ENCODE data around the gene PRDM2.

PRDM2 gene

GRCh38 chr1:13830616-13831280 lies 130.8 kb downstream of the PRDM2 start:
- Histone ChIP-seq H3K14ac (ENCODE audit: low read length) (no peak overlapping the region), H3K27me3 (ENCODE audit: insufficient read depth, low read length) (no peaks in the 10 kb centered on the region), H3K79me2 (ENCODE audit: control insufficient read depth, insufficient read depth, low read length, poor library complexity) (no peaks in the 10 kb centered on the region), H4K12ac (ENCODE audit: low read depth, low read length) (no peak overlapping the region), H2AK5ac (ENCODE audit: low read length) (no peak overlapping the region), H3K4ac (ENCODE audit: low read depth, low read length) (no peak overlapping the region), H4K8ac (ENCODE audit: low read depth, low read length) (no peak overlapping the region), H3K23ac (ENCODE audit: low read length) (no peak overlapping the region), H3K9me3 (ENCODE audit: insufficient read depth, low read depth, low read length) (peaks cover 4% of the 10 kb centered on the region), H3K4me2 (ENCODE audit: low read length) (no peak overlapping the region), H2BK120ac (ENCODE audit: insufficient read depth, low read length, poor library complexity) (no peak overlapping the region), H3K27ac (ENCODE audit: low read depth, low read length) (no peak overlapping the region), H3K9ac (ENCODE audit: low read length) (no peak overlapping the region), H2BK12ac (ENCODE audit: low read length) (no peak overlapping the region), H2BK5ac (ENCODE audit: low read depth, low read length, poor library complexity) (no peak overlapping the region), H4K91ac (ENCODE audit: low read depth, low read length) (no peak overlapping the region), H3K18ac (ENCODE audit: low read length) (no peak overlapping the region), H3K36me3 (ENCODE audit: control insufficient read depth in 1 of 2, insufficient read depth in 2 of 2, low read length in 2 of 2) (no peaks in the 10 kb centered on the region), H3K4me3 (ENCODE audit: low read depth, low read length) (no peak overlapping the region), H3K79me1 (ENCODE audit: low read length) (no peaks in the 10 kb centered on the region), H3K4me1 (ENCODE audit: control insufficient read depth in 1 of 2, insufficient read depth in 2 of 2, low read length in 2 of 2) (peaks cover 0 to 3% of the 10 kb centered on the region in 2 experiments), H2AFZ (ENCODE audit: insufficient read depth, low read length, poor library complexity) (no peak overlapping the region)
- no peak for DNase-seq
- no CpG with 5 or more reads among the region's 6 CpGs for WGBS (ENCODE audit: extremely low coverage, insufficient coverage, insufficient read length)

GRCh38 chr1:13832100-13832499 lies 132.1 kb downstream of the PRDM2 start:
- H3K4ac ChIP-seq (ENCODE audit: low read depth, low read length): no peak overlapping the region
- H2AFZ ChIP-seq (ENCODE audit: insufficient read depth, low read length, poor library complexity): no peak overlapping the region
- H3K4me3 ChIP-seq (ENCODE audit: low read depth, low read length): no peak overlapping the region
- H3K18ac ChIP-seq (ENCODE audit: low read length): no peak overlapping the region
- no peaks in the 10 kb centered on the region for H3K79me1 ChIP-seq (ENCODE audit: low read length)
- no peak overlapping the region for H3K23ac ChIP-seq (ENCODE audit: low read length)
- peaks cover 4% of the 10 kb centered on the region for H3K9me3 ChIP-seq (ENCODE audit: insufficient read depth, low read depth, low read length)
- WGBS (ENCODE audit: extremely low coverage, insufficient coverage, insufficient read length): no CpG with 5 or more reads among the region's 4 CpGs
- no peak overlapping the region for H3K14ac ChIP-seq (ENCODE audit: low read length)
- no peak overlapping the region for H2BK12ac ChIP-seq (ENCODE audit: low read length)
- H3K36me3 ChIP-seq (ENCODE audit: control insufficient read depth in 1 of 2, insufficient read depth in 2 of 2, low read length in 2 of 2): no peaks in the 10 kb centered on the region
- H3K4me2 ChIP-seq (ENCODE audit: low read length): no peak overlapping the region
- peaks cover 0 to 3% of the 10 kb centered on the region in 2 experiments for H3K4me1 ChIP-seq (ENCODE audit: control insufficient read depth in 1 of 2, insufficient read depth in 2 of 2, low read length in 2 of 2)
- H2AK5ac ChIP-seq (ENCODE audit: low read length): no peak overlapping the region
- no peaks in the 10 kb centered on the region for H3K79me2 ChIP-seq (ENCODE audit: control insufficient read depth, insufficient read depth, low read length, poor library complexity)
- no peak overlapping the region for H3K9ac ChIP-seq (ENCODE audit: low read length)
- H4K91ac ChIP-seq (ENCODE audit: low read depth, low read length): no peak overlapping the region
- no peak for DNase-seq
- H4K8ac ChIP-seq (ENCODE audit: low read depth, low read length): no peak overlapping the region
- no peak overlapping the region for H2BK5ac ChIP-seq (ENCODE audit: low read depth, low read length, poor library complexity)
- H3K27me3 ChIP-seq (ENCODE audit: insufficient read depth, low read length): no peaks in the 10 kb centered on the region
- no peak overlapping the region for H3K27ac ChIP-seq (ENCODE audit: low read depth, low read length)
- no peak overlapping the region for H2BK120ac ChIP-seq (ENCODE audit: insufficient read depth, low read length, poor library complexity)
- H4K12ac ChIP-seq (ENCODE audit: low read depth, low read length): no peak overlapping the region

GRCh38 chr1:13832536-13832935 lies 132.5 kb downstream of the PRDM2 start:
- H4K8ac ChIP-seq (ENCODE audit: low read depth, low read length): no peak overlapping the region
- H3K4me2 ChIP-seq (ENCODE audit: low read length): no peak overlapping the region
- WGBS (ENCODE audit: extremely low coverage, insufficient coverage, insufficient read length): no CpG with 5 or more reads among the region's 4 CpGs

GRCh38 chr1:13836136-13836535 lies 136.1 kb downstream of the PRDM2 start:
- Histone ChIP-seq H3K4me3 (ENCODE audit: low read depth, low read length) (no peak overlapping the region), H2AFZ (ENCODE audit: insufficient read depth, low read length, poor library complexity) (no peak overlapping the region), H3K14ac (ENCODE audit: low read length) (no peak overlapping the region), H2BK5ac (ENCODE audit: low read depth, low read length, poor library complexity) (no peak overlapping the region), H2BK12ac (ENCODE audit: low read length) (no peak overlapping the region), H3K9me3 (ENCODE audit: insufficient read depth, low read depth, low read length) (peaks cover 4% of the 10 kb centered on the region), H4K8ac (ENCODE audit: low read depth, low read length) (no peak overlapping the region), H3K4me2 (ENCODE audit: low read length) (no peak overlapping the region), H3K4me1 (ENCODE audit: control insufficient read depth in 1 of 2, insufficient read depth in 2 of 2, low read length in 2 of 2) (no peaks in the 10 kb centered on the region), H3K27ac (ENCODE audit: low read depth, low read length) (no peak overlapping the region), H2BK120ac (ENCODE audit: insufficient read depth, low read length, poor library complexity) (no peak overlapping the region), H3K4ac (ENCODE audit: low read depth, low read length) (no peak overlapping the region), H3K9ac (ENCODE audit: low read length) (no peak overlapping the region), H3K18ac (ENCODE audit: low read length) (no peak overlapping the region), H3K27me3 (ENCODE audit: insufficient read depth, low read length) (no peaks in the 10 kb centered on the region), H3K79me2 (ENCODE audit: control insufficient read depth, insufficient read depth, low read length, poor library complexity) (no peaks in the 10 kb centered on the region), H4K12ac (ENCODE audit: low read depth, low read length) (no peak overlapping the region), H3K36me3 (ENCODE audit: control insufficient read depth in 1 of 2, insufficient read depth in 2 of 2, low read length in 2 of 2) (no peaks in the 10 kb centered on the region), H2AK5ac (ENCODE audit: low read length) (no peak overlapping the region), H4K91ac (ENCODE audit: low read depth, low read length) (no peak overlapping the region), H3K23ac (ENCODE audit: low read length) (no peak overlapping the region), H3K79me1 (ENCODE audit: low read length) (no peaks in the 10 kb centered on the region)
- no peak for DNase-seq
- no CpG with 5 or more reads among the region's 5 CpGs for WGBS (ENCODE audit: extremely low coverage, insufficient coverage, insufficient read length)

More at GRCh38 chr1:13832536-13832935, 132.5 kb downstream of the PRDM2 start:
- H3K4me3 ChIP-seq (ENCODE audit: low read depth, low read length): no peak overlapping the region
- H3K27ac ChIP-seq (ENCODE audit: low read depth, low read length): no peak overlapping the region
- H3K4ac ChIP-seq (ENCODE audit: low read depth, low read length): no peak overlapping the region
- H3K4me1 ChIP-seq (ENCODE audit: control insufficient read depth in 1 of 2, insufficient read depth in 2 of 2, low read length in 2 of 2): peaks cover 0 to 3% of the 10 kb centered on the region in 2 experiments
- no peaks in the 10 kb centered on the region for H3K79me2 ChIP-seq (ENCODE audit: control insufficient read depth, insufficient read depth, low read length, poor library complexity)
- no peak overlapping the region for H3K14ac ChIP-seq (ENCODE audit: low read length)
- H2BK5ac ChIP-seq (ENCODE audit: low read depth, low read length, poor library complexity): no peak overlapping the region
- H3K23ac ChIP-seq (ENCODE audit: low read length): no peak overlapping the region
- no peak overlapping the region for H4K91ac ChIP-seq (ENCODE audit: low read depth, low read length)
- H3K9me3 ChIP-seq (ENCODE audit: insufficient read depth, low read depth, low read length): peaks cover 4% of the 10 kb centered on the region
- no peak for DNase-seq
- H2AK5ac ChIP-seq (ENCODE audit: low read length): no peak overlapping the region
- H3K27me3 ChIP-seq (ENCODE audit: insufficient read depth, low read length): no peaks in the 10 kb centered on the region
- no peak overlapping the region for H2BK12ac ChIP-seq (ENCODE audit: low read length)
- H3K18ac ChIP-seq (ENCODE audit: low read length): no peak overlapping the region
- no peak overlapping the region for H2AFZ ChIP-seq (ENCODE audit: insufficient read depth, low read length, poor library complexity)
- H3K36me3 ChIP-seq (ENCODE audit: control insufficient read depth in 1 of 2, insufficient read depth in 2 of 2, low read length in 2 of 2): no peaks in the 10 kb centered on the region
- no peaks in the 10 kb centered on the region for H3K79me1 ChIP-seq (ENCODE audit: low read length)
- H3K9ac ChIP-seq (ENCODE audit: low read length): no peak overlapping the region
- H2BK120ac ChIP-seq (ENCODE audit: insufficient read depth, low read length, poor library complexity): no peak overlapping the region
- no peak overlapping the region for H4K12ac ChIP-seq (ENCODE audit: low read depth, low read length)
